HUES64 (cell line): ENCODE results near the gene PTPRD.

Experiments
- H3K27ac ChIP-seq: 2 replicates; pipeline ENCODE4 v1.7.0; 2013; ENCODE audit warnings: low read depth, low read length, inconsistent platforms
- H3K27me3 ChIP-seq: 2 replicates; pipeline ENCODE4 v1.6.1; 2013; ENCODE audit warnings: mild to moderate bottlenecking, low read length; ENCODE audit not compliant: insufficient read depth
- H3K36me3 ChIP-seq: 2 replicates; pipeline ENCODE4 v1.6.1; 2013; ENCODE audit warnings: mild to moderate bottlenecking, low read length; ENCODE audit not compliant: insufficient read depth
- H3K4me1 ChIP-seq: 2 replicates; pipeline ENCODE4 v1.6.1; 2013; ENCODE audit warnings: mild to moderate bottlenecking, low read length, moderate library complexity; ENCODE audit not compliant: insufficient read depth
- H3K4me3 ChIP-seq: 2 replicates; pipeline ENCODE4 v1.5.1; 2013; ENCODE audit warnings: mild to moderate bottlenecking, low read length, moderate library complexity
- H3K9ac ChIP-seq: 2 replicates; pipeline ENCODE4 v1.6.1; 2013; ENCODE audit warnings: mild to moderate bottlenecking, low read depth, low read length
- H3K9me3 ChIP-seq: 2 replicates; pipeline ENCODE4 v1.6.1; 2013; ENCODE audit warnings: low read depth, low read length; ENCODE audit not compliant: insufficient read depth
- WGBS: fragments of 150-250, 120-280 bp; methylation state at CpG from one replicate; pipeline ENCODE4 v1.1.7; 2013; ENCODE audit warnings: missing lambda C conversion rate; 5-methylcytosine and 5-hydroxymethylcytosine counted together

Gene PTPRD

GRCh38 chr9:8850914-8851313, 1761.9 kb downstream of the PTPRD start:
- H3K4me1 ChIP-seq = peaks cover 41% of the 10 kb centered on the region
- H3K27ac ChIP-seq = no peak overlapping the region
- H3K9ac ChIP-seq = no peak overlapping the region
- no peak overlapping the region for H3K4me3 ChIP-seq
- H3K27me3 ChIP-seq = peaks cover 4% of the 10 kb centered on the region
- H3K9me3 ChIP-seq = no peaks in the 10 kb centered on the region
- H3K36me3 ChIP-seq = no peaks in the 10 kb centered on the region

- Histone ChIP-seq H3K27me3 (no peaks in the 10 kb centered on the region), H3K27ac (no peak overlapping the region), H3K4me1 (peaks cover 13% of the 10 kb centered on the region), H3K9ac (no peak overlapping the region), H3K36me3 (no peaks in the 10 kb centered on the region), H3K9me3 (no peaks in the 10 kb centered on the region), H3K4me3 (no peak overlapping the region)
- 91% methylated on average over 3 of the region's 3 CpGs for WGBS
These were observed 1767.0 kb downstream of the PTPRD start for GRCh38 chr9:8845808-8846207.

- Histone ChIP-seq H3K36me3 (no peaks in the 10 kb centered on the region), H3K4me1 (peaks cover 12% of the 10 kb centered on the region), H3K27me3 (no peaks in the 10 kb centered on the region), H3K27ac (no peak overlapping the region), H3K9me3 (no peaks in the 10 kb centered on the region), H3K4me3 (no peak overlapping the region), H3K9ac (no peak overlapping the region)
- 71% methylated on average over 2 of the region's 2 CpGs for WGBS
These were observed 1767.4 kb downstream of the PTPRD start for GRCh38 chr9:8845376-8845775.

- Histone ChIP-seq H3K36me3 (no peaks in the 10 kb centered on the region), H3K27ac (no peak overlapping the region), H3K9ac (no peak overlapping the region), H3K4me1 (peaks cover 12% of the 10 kb centered on the region), H3K9me3 (no peaks in the 10 kb centered on the region), H3K4me3 (no peak overlapping the region), H3K27me3 (no peaks in the 10 kb centered on the region)
These were observed 1768.3 kb downstream of the PTPRD start for GRCh38 chr9:8844549-8844948.

GRCh38 chr9:8842402-8843193, 1770.2 kb downstream of the PTPRD start:
- H3K9ac ChIP-seq = no peak overlapping the region
- peaks cover 12% of the 10 kb centered on the region for H3K4me1 ChIP-seq
- no peaks in the 10 kb centered on the region for H3K9me3 ChIP-seq
- no peak overlapping the region for H3K4me3 ChIP-seq
- H3K27ac ChIP-seq = no peak overlapping the region
- 93% methylated on average over 5 of the region's 5 CpGs for WGBS
- H3K27me3 ChIP-seq = no peaks in the 10 kb centered on the region
- no peaks in the 10 kb centered on the region for H3K36me3 ChIP-seq

GRCh38 chr9:8838136-8838535, 1774.7 kb downstream of the PTPRD start:
- WGBS = no CpG with 5 or more reads among the region's 3 CpGs
- Histone ChIP-seq H3K4me1 (peaks cover 23% of the 10 kb centered on the region), H3K9me3 (no peaks in the 10 kb centered on the region), H3K9ac (no peak overlapping the region), H3K27me3 (no peaks in the 10 kb centered on the region), H3K4me3 (no peak overlapping the region), H3K36me3 (no peaks in the 10 kb centered on the region), H3K27ac (no peak overlapping the region)

GRCh38 chr9:8835291-8835690, 1777.5 kb downstream of the PTPRD start:
- Histone ChIP-seq H3K4me1 (peaks cover 18% of the 10 kb centered on the region), H3K9me3 (no peaks in the 10 kb centered on the region), H3K27ac (no peak overlapping the region), H3K9ac (no peak overlapping the region), H3K4me3 (no peak overlapping the region), H3K36me3 (no peaks in the 10 kb centered on the region), H3K27me3 (no peaks in the 10 kb centered on the region)
- WGBS = 89% methylated on average over 3 of the region's 3 CpGs

- no peaks in the 10 kb centered on the region for H3K27me3 ChIP-seq
- no peaks in the 10 kb centered on the region for H3K9me3 ChIP-seq
- no peak overlapping the region for H3K27ac ChIP-seq
- no peaks in the 10 kb centered on the region for H3K36me3 ChIP-seq
- WGBS = 94% methylated on average over 1 of the region's 1 CpG
- no peak overlapping the region for H3K9ac ChIP-seq
- peaks cover 18% of the 10 kb centered on the region for H3K4me1 ChIP-seq
- no peak overlapping the region for H3K4me3 ChIP-seq
These were observed 1779.8 kb downstream of the PTPRD start for GRCh38 chr9:8832955-8833354.

GRCh38 chr9:8832386-8832785, 1780.4 kb downstream of the PTPRD start:
- Histone ChIP-seq H3K27ac (no peak overlapping the region), H3K4me1 (peaks cover 18% of the 10 kb centered on the region), H3K27me3 (no peaks in the 10 kb centered on the region), H3K36me3 (no peaks in the 10 kb centered on the region), H3K9ac (no peak overlapping the region), H3K4me3 (no peak overlapping the region), H3K9me3 (no peaks in the 10 kb centered on the region)
- no CpG with 5 or more reads among the region's 1 CpG for WGBS

- no peak overlapping the region for H3K27ac ChIP-seq
- H3K4me1 ChIP-seq = peaks cover 18% of the 10 kb centered on the region
- no peak overlapping the region for H3K4me3 ChIP-seq
- H3K27me3 ChIP-seq = no peaks in the 10 kb centered on the region
- WGBS = 70% methylated on average over 2 of the region's 2 CpGs
- no peaks in the 10 kb centered on the region for H3K9me3 ChIP-seq
- no peak overlapping the region for H3K9ac ChIP-seq
- H3K36me3 ChIP-seq = no peaks in the 10 kb centered on the region
These were observed 1781.2 kb downstream of the PTPRD start for GRCh38 chr9:8831568-8831967.

- H3K9me3 ChIP-seq = no peaks in the 10 kb centered on the region
- H3K36me3 ChIP-seq = no peaks in the 10 kb centered on the region
- H3K4me3 ChIP-seq = no peak overlapping the region
- H3K9ac ChIP-seq = no peak overlapping the region
- no peaks in the 10 kb centered on the region for H3K27me3 ChIP-seq
- 87% methylated on average over 2 of the region's 2 CpGs for WGBS
- H3K27ac ChIP-seq = no peak overlapping the region
- H3K4me1 ChIP-seq = peaks cover 27% of the 10 kb centered on the region
These were observed 1786.5 kb downstream of the PTPRD start for GRCh38 chr9:8826281-8826680.
